ENCODE results near the gene PRKCH.

The PRKCH gene

DNA sequence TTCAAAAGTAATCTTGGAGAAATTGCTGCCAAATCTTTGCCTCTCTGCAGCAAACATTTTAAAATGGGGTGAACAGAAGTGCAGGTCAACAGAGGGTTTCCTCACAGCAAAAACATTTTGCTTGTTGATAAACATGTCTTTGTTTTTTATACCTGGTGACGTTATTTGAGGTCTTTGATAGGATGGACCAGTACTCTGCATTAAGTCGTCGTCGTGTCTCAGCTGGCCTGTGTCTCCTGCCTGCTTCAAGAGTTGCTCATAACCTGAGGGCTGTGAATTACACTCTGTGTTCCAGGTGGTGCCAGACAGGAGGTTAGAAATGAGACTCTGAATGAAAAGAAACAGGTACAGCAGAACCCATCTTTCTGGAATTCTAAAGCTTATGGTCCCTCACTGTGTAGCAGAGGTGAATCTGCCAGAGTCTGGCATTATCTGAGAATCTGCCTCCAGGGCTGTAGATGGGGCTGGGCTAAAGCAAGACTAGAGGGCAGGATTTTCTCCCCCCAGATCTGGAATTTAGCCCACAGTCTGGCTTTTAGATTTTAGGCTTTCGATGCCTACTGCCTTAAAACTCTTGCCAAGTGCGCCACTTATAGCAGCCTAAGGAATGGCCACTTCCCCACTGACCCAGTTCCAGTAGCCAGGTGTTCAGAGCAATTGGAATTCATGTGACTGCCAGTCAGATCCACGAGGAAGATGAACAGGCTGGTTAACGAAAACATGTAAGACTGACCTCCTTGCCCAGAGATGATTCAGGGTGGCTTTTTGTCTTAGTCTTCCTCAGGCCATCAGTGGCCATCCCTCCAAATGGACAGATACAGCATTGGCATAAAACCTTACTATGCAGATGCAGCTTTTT is 161.2 kb downstream of the PRKCH start:
- in situ Hi-C loops (cut with MboI; ENCODE audit: low sequenced_read_pairs), result no loop called here

DNA sequence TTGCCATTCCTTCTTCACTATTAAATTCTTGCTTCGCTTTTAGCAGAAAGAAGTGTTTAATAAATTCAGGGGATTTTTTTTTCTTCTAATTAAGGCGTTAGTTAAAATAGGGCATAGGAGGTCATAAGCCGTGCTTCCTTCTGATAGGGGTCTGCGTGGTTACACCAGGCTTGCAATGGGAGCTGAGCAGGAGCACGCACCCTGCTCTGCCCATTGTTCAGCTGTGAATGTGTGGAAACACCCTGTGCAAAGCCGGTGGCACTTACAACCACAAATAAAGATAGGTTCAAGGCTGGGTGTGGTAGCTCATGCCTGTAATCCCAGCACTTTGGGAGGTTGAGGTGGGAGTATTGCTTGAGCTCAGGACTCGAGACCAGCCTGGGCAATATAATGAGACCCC is 162.1 kb downstream of the PRKCH start:
- in situ Hi-C loops (cut with MboI; ENCODE audit: low sequenced_read_pairs), result no loop called here

DNA sequence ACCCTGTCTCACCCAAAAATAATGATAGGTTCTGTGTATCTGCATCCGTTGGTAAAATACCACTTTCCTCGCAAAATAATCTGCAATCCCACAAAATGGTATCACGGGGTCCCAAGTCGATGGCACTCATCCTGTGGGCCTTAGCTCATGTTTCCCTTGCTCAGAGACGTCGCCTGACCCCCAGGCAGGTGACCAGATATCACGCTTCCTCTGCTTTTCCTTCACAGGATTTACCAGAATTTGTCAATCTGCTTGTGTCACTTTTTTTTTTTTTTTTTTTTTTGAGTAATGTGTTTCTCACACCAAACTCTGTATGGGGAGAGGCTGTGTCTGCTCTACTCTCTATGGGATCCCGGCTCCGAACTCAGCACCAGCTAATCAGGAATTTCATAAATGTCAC is 162.7 kb downstream of the PRKCH start:
- in situ Hi-C loops (cut with MboI; ENCODE audit: low sequenced_read_pairs), result no loop called here

DNA sequence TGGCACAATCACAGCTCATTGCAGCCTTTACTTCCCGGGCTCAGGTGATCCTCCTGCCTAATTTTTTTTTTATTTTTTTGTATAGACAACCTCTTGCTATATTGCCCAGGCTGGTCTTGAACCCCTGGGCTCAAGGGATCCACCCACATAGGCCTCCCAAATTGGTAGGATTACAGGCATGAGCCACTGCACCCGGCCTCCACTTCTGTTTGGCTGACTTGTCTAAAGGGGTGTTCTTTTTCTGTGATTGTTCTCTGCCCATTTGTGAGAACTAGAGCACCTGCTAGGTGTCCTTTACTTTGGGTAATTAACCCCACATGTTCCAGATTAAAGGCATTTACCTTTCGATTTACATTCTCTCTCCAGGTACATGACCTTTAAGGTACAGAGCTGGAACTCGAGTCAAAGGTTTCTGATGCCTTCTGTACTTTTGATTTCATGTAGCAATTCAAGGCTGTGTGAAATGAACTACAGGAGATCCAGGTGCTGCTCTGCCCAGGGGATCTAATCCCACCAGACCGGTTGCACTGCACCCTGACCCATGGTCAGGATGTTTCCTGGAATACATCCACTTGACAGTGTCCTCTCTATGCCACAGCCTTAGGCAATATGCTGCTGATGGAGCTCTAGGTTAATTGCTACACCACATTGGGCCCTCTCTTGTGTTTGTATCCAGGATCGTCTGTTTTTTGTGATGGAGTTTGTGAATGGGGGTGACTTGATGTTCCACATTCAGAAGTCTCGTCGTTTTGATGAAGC is 163.6 kb downstream of the PRKCH start:
- in situ Hi-C loops (cut with MboI; ENCODE audit: low sequenced_read_pairs), result no loop called here

DNA sequence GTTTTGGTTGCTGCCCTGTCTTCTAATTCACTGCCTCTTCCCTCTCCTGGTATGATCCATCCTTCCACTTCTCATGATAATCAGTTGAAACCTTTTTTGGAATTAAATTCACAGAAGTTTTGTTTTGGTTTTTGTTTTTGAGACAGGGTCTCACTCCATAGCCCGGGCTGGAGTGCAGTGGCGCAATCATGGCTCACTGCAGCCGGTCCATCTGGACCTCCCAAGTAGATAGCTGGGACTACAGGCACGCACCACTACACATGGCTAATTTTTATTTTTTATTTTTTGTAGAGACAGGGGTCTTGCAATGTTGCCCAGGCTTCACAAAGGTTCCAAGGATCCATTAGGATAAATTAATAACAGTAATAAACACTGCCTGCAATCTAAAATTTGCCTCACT is 164.3 kb downstream of the PRKCH start:
- in situ Hi-C loops (cut with MboI; ENCODE audit: low sequenced_read_pairs), result no loop called here

DNA sequence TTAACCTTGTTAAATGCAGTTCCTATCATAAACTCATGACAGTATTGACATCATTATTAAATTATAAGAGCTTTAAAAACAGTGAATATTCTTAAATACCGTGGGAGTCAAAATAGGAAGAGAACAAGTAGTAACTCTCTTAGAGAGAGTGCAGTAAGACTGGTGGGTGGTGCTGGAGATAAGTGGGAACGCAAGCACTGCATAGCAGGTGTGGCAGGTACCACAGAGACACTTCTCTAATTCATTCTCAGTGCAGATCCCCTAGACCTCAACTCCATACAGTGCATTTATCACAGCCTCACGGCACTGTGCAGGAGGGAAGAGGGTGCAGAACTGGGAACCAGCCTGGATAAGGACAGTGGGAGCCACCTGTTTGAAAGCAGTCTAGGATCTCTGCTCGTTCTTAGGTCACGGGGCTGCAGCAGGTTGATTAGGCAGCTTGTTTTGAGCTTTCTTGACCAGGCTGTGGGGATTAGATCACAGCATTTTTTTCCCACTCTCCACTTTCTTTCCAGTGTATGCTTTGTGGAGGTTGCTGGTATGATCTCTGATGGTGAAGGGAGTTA is 165.6 kb downstream of the PRKCH start:
- in situ Hi-C loops (cut with MboI; ENCODE audit: low sequenced_read_pairs), result no loop called here

DNA sequence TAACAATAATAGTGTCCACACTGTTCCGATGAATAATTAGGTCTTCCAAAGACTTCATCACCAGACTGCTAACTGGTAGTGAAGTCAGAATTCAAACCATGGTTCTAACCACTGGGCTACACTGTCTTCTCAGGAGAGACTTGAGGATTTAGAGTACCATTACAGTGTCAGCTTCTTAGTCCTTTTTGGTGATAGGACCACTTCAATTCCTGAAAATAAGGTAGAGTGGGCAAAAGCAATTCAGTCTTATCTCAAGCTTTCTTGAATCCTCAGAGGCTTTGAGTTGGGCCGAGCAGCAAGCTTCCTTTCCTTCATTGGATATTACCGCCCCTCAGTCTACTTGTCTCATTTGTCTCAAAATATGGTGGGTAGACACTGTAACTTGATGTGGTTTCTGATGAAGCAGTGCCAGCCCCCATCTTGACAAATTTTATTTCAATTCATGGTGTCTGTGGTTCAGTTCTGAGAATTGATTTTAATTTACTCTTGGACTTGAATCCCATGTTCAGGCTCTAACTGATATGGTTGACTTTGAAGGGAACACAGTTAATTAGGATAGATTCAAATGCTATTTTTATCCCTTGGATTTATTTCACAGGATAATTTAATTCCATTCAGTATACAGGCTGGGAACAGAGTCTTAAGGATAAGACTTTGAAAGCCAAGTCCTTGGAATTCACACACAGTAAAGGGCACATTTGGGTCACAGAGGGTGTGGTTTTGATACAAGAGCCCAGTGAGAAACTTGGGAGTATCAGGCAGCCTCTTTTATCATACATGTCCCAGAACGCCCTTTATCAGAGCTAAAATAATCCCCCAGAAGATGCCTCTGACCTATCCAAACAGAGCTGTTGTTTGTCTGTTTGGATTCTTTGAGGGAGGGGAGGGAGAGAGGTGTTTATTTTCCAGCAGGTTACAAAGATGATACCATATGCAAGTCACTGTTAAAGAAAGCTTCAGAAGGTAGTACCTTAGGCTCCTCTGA is 167.3 kb downstream of the PRKCH start:
- in situ Hi-C loops (cut with MboI; ENCODE audit: low sequenced_read_pairs), result no loop called here

DNA sequence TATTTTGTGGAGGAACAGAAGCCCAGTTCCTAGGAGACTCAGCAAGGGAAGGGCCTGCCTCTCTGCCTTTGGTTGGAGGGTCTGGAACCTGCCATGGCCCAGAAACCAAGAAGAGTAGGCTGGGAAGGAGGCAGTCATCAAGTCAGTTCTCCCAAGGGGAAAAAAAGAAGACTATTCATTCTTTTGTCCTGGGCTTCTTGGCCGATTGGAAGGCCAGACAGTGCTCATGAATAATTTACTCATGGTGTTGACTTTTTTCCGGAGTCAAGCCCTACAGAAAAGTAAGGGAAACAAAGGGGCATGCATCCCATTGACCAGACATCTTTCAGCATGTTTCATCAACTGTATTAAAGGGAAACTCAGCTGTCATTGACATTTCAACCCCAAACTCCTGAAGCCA is 168.1 kb downstream of the PRKCH start:
- in situ Hi-C loops (cut with MboI; ENCODE audit: low sequenced_read_pairs), result no loop called here

DNA sequence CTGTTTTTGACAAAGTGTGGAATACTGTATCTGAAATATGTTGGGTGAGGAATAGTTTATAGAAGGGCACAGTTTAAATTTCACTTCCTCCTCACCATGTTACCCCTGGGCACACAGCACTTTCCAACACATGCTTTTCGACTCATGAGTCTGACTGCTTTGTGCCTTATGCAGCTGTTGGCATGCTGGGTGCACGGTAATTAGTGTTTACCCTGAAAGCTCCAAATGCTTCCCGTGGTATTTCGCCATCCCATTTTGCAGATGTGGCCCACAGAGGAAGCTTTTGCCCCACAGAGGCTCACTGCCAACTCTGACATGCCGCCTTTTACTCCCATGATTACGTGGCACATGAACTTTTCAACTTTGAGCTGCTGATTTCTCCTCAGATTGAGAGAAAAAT is 168.6 kb downstream of the PRKCH start:
- in situ Hi-C loops (cut with MboI; ENCODE audit: low sequenced_read_pairs), result no loop called here

DNA sequence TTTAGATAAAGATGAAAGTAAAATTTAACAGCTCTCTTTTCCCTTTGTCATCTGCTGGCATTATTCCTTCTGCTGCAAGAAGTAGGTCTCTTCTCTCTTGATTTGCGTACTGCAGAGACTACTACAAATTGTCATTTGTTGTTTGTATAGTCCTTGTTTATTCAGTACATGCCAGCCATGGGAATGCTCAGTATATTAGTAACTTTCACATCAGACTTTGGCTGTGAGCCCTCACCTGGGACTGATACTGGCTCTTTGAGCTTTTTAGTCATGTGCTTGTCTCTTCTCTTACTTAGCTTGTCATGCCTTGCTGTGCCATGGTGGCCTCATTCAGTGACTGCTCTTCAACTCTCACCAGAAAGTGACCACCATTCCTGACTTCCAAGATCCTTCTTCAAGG is 169.8 kb downstream of the PRKCH start:
- in situ Hi-C loops (cut with MboI; ENCODE audit: low sequenced_read_pairs), result no loop called here

DNA sequence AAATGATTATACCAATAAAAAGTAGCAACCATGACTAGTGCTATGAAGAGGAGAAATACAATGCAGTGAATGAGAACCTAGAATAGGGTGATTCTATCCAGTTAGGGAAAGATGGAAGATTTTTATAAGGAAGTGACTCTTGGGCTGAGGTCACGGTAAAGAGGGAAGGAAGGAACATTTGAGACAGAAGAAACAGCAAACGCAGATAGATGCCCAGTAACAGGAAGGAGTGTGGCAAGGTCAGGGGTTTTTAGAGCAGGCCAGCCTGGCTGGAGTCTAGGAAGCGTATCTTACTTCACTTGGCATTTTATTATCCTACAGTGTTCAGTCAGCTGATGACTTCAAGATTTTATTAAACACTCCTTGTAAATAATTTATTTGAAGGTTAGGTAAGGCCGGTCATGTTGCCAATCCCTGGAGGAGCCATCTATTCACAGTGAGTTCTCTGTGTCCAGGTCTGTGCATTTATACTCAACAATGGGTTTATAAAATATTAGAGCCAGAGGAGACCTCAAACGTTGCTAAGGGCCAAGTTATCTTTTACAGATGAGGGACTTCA is 170.6 kb downstream of the PRKCH start:
- in situ Hi-C loops (cut with MboI; ENCODE audit: low sequenced_read_pairs), result no loop called here

DNA sequence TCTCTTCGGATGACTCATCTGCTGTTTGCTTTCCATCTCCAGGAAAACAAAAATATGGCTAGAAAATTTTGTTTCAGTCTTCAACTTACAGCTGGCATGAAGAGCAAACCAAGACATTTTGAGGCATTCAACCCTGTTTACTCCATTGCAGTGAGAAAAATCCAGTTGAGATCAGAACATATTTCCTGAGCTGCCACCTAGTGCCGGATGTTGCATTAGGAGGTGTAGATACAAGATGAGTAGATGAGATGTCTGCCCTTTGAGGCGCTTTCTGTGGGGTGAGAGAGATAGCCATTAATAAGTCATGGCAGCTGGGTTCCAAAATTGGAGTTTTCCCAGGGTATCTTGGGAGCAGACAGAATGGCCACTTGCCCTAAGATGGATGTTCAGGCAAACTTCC is 171.1 kb downstream of the PRKCH start:
- in situ Hi-C loops (cut with MboI; ENCODE audit: low sequenced_read_pairs), result no loop called here

DNA sequence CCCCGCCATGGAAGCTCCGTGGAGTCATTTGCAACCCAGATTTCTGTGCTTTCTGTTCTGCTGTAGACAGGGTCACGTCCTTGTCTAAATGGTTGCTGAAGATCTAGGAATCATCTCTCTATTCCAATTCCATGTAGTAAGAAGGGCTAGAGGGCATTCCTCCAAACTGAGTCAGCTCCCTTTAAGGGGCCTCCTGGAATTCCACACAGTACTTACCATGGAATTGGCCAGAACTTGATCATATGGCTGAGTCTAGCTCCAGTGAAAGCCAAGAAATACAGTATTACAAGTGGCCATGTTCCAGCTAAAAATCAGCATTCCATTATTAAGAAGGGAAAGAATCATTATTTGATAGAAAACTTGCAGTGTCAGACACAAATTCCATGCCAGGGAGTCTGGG is 171.9 kb downstream of the PRKCH start:
- in situ Hi-C loops (cut with MboI; ENCODE audit: low sequenced_read_pairs), result no loop called here

DNA sequence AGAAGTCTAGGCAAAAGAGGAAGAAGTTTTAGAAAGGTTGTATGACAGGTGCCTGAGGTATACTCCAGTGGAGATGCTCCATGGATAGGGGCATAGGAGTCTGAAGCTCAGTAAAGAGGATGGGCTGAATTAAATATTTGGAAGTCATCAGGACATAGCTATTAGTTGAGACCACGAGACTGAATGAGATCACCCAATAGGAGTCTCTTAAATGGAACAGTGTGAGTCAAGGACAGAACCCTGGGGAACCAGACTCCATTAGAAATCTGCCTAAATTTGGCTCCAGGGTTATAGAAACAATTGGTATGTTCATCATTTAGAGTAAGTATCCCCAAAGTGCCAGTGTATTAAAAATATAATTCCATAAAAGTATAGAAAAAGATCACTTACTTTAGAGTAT is 172.6 kb downstream of the PRKCH start:
- in situ Hi-C loops (cut with MboI; ENCODE audit: low sequenced_read_pairs), result no loop called here

DNA sequence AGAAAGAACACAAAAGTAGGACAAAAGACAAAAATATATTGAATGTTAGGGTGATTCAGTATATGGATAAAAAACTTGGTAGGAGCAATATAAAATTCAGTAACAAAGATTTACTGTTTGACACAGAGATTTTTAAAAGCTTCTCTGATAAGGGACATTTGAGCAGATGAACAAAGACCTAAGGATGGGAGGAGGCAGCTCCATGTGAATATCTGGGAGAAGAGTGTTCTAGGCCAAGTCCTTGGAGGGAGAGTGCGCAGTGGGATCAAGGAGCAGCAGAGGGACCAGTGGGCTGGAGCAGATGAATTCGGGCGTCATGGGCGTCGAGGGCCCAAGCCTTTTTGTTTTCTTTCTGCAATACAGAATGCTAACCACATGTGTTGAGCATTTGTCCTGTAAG is 174.4 kb downstream of the PRKCH start:
- in situ Hi-C loops (cut with MboI; ENCODE audit: low sequenced_read_pairs), result no loop called here

DNA sequence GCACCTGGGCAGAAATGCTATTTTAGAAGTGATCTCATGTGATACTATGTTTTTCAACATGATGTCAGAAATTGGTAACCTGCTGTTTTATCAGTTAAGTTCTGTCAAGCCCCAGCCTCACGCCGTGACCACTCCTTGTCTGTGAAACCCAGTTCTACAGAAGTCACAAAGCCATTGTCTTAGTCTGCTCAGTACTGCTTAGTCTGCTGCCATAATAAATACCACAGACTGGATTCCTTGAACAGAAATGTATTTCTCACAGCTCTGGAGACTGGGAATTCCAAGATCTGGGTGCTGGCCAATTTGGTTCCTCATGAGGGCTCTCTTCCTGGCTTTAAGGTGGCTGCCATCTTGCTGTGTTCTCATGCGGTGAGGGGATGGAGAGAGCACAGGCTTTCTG is 176.9 kb downstream of the PRKCH start:
- in situ Hi-C loops (cut with MboI; ENCODE audit: low sequenced_read_pairs), result no loop called here

DNA sequence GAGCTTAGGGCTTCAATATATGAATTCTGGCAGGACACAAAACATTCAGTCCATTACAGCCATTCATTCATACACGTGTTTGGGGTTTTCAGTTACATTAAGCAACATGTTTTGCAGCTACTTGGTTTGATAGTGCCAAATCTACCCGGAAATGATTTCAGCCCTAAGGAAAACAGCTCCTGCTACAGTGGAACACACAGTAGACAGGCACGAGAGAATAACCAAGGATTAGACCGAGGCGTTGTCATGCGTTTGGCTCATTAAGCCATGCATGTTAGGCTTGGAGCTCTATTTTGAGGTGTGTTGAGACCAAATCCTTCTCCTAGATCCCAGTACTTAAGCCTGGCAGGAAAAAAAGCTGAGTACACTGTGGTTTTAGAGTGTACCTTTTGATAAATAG is 177.4 kb downstream of the PRKCH start:
- in situ Hi-C loops (cut with MboI; ENCODE audit: low sequenced_read_pairs), result no loop called here

DNA sequence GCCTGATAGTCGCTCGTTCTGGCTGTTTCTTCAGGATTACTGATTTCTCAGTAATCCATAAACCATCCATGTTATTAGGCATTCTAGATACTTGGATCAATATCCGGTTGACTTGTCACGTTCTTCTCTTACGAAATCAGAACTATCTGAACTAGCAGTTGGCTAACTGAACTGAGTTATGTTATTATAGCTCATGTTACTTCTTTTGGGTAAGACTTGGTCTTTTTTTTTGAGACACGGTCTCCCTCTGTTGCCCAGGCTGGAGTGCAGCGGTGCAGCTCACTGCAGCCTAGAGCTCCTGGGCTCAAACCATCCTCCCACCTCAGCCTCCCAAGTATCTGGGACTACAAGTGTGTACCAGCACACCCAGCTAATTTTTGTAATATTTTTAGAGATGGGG is 178.6 kb downstream of the PRKCH start:
- in situ Hi-C loops (cut with MboI; ENCODE audit: low sequenced_read_pairs), result no loop called here

DNA sequence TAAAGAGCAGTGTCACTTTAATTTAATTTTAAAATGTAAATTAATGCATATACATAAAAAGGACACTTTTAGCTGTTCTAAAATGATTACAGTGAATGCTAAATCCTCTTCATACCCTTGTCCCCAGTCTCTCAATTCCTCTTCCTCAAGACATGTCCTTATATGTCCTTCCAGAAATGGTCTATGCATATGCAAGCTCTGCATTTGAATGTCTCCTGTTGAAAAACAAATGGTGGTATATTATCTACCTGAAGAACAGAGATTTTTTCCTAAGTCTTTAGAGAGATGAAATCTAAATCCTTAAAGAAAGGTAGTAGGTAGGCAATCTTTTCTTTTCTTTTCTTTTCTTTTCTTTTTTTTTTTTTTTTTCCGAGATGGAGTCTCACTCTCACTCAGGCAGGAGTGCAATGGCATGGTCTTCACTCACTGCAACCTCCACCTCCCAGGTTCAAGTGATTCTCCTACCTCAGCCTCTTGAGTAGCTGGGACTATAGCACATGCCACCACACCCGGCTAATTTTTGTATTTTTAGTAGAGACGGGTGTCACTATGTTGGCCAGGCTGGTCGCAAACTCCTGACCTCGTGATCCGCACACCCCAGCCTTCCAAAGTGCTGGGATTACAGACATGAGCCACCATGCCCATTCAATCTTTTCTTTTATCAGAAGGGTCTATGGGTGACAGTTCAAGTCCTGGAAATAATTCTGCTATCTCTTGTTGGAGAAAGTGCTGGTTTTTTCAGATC is 180.5 kb downstream of the PRKCH start:
- in situ Hi-C loops (cut with MboI; ENCODE audit: low sequenced_read_pairs), result no loop called here
